Measurements from ENCODE around the gene PCSK9. TPM values are rescaled to one million over a fixed set of nuclear protein-coding genes. Genes with fewer than 3 reads are reported as not detected.

PCSK9 gene
- total and polyA plus RNA-seq, 2 experiments from 2014 or later, result 77.6 to 327 TPM

DNA sequence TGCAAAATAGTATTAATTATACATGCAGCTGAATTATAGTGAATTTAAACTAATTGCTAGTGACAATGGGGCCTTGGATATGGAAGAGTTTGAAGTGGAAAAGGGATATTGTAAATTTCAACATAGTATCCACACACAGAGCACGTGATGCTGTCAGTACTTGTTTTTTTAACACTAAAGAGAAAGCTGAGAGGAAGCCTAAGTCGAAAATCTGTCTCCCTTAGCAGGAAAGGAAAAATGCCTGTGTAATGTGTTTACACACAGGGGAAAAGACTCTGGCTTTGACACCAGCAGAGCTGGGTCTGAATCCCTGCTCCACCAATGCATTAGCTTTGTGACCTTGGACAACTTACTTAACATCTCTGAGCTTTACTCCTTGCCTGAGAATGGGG lies 42.6 kb downstream of the PCSK9 start (continued):
- TF ChIP-seq, protein P1, sequence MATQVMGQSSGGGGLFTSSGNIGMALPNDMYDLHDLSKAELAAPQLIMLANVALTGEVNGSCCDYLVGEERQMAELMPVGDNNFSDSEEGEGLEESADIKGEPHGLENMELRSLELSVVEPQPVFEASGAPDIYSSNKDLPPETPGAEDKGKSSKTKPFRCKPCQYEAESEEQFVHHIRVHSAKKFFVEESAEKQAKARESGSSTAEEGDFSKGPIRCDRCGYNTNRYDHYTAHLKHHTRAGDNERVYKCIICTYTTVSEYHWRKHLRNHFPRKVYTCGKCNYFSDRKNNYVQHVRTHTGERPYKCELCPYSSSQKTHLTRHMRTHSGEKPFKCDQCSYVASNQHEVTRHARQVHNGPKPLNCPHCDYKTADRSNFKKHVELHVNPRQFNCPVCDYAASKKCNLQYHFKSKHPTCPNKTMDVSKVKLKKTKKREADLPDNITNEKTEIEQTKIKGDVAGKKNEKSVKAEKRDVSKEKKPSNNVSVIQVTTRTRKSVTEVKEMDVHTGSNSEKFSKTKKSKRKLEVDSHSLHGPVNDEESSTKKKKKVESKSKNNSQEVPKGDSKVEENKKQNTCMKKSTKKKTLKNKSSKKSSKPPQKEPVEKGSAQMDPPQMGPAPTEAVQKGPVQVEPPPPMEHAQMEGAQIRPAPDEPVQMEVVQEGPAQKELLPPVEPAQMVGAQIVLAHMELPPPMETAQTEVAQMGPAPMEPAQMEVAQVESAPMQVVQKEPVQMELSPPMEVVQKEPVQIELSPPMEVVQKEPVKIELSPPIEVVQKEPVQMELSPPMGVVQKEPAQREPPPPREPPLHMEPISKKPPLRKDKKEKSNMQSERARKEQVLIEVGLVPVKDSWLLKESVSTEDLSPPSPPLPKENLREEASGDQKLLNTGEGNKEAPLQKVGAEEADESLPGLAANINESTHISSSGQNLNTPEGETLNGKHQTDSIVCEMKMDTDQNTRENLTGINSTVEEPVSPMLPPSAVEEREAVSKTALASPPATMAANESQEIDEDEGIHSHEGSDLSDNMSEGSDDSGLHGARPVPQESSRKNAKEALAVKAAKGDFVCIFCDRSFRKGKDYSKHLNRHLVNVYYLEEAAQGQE (IDR thresholded peaks at IDR 0.05; ENCODE audit: unreplicated experiment), result no peak
- TF ChIP-seq JUNB (IDR thresholded peaks at IDR 0.05; ENCODE audit: unreplicated experiment) (no peak), ZNF331 (CRISPR knock-in tag; IDR thresholded peaks at IDR 0.05; ENCODE audit: low read depth) (no peak), EZH2phosphoT487 (IDR thresholded peaks at IDR 0.05; ENCODE audit: unreplicated experiment) (no peak), EZH2 (IDR thresholded peaks at IDR 0.05; ENCODE audit: low read depth, unreplicated experiment) (no peak), CREB1 (CRISPR knock-in tag; IDR thresholded peaks at IDR 0.05; ENCODE audit: low read depth) (no peak), STAT1 (IDR thresholded peaks at IDR 0.05; ENCODE audit: unreplicated experiment) (no peak), POLR2AphosphoS5 (IDR thresholded peaks at IDR 0.05; ENCODE audit: low read depth) (no peak)
- TF ChIP-seq, protein P2, sequence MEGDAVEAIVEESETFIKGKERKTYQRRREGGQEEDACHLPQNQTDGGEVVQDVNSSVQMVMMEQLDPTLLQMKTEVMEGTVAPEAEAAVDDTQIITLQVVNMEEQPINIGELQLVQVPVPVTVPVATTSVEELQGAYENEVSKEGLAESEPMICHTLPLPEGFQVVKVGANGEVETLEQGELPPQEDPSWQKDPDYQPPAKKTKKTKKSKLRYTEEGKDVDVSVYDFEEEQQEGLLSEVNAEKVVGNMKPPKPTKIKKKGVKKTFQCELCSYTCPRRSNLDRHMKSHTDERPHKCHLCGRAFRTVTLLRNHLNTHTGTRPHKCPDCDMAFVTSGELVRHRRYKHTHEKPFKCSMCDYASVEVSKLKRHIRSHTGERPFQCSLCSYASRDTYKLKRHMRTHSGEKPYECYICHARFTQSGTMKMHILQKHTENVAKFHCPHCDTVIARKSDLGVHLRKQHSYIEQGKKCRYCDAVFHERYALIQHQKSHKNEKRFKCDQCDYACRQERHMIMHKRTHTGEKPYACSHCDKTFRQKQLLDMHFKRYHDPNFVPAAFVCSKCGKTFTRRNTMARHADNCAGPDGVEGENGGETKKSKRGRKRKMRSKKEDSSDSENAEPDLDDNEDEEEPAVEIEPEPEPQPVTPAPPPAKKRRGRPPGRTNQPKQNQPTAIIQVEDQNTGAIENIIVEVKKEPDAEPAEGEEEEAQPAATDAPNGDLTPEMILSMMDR (conservative IDR thresholded peaks at IDR 0.05; ENCODE audit: low read depth in 2 of 2), result no peak

DNA sequence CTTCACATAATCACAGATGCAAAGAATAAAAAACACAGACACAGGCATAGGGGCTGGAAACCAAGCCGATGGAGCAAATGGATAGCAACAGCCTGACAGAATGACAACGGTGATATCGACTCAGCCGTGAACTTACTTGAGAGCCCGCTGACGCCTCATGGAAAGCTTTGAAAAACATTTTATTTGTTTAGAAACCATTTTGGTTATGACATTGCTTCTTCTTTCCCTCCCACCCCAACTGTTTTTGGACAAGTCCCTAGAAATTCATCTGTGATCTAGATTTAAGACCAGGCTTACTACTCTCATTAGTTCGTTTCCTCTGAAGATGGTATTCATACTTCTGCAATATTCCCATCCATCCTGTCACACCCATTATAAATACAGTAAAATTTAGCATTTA lies 44.9 kb downstream of the PCSK9 start:
- DNase-seq (ENCODE audit: low spot score) (no peak), ATAC-seq (no peak)
- H3K4me3 Mint-ChIP-seq, result no peak overlapping the region
- Histone ChIP-seq H3K9me2 (ENCODE audit: insufficient read depth) (no peaks in the 10 kb centered on the region), H3K4me1 (ENCODE audit: insufficient read depth) (peaks cover 9% of the 10 kb centered on the region; the same call in 1 of the 2 replicates), H2AFZ (no peak overlapping the region), H3F3A (replicated peaks; ENCODE audit: low read depth) (peaks cover 6% of the 10 kb centered on the region; the same call in 1 of the 2 replicates), H3K27ac (ENCODE audit: low read depth) (no peak overlapping the region), H3K36me3 (ENCODE audit: insufficient read depth) (peaks cover 29% of the 10 kb centered on the region; the same call in 1 of the 2 replicates), H3K4me2 (no peak overlapping the region), H3K27me3 (ENCODE audit: insufficient read depth) (no peaks in the 10 kb centered on the region), H3K4me3 (no peak overlapping the region), H4K20me1 (replicated peaks; ENCODE audit: insufficient read depth) (no peaks in the 10 kb centered on the region), H3K79me2 (replicated peaks; ENCODE audit: insufficient read depth) (no peaks in the 10 kb centered on the region; the same call in 1 of the 2 replicates)
- peaks cover 6% of the 10 kb centered on the region for H3K4me1 Mint-ChIP-seq
- no peak for TF ChIP-seq EZH2 (IDR thresholded peaks at IDR 0.05; ENCODE audit: low read depth, unreplicated experiment)
- TF ChIP-seq CREB1 (CRISPR knock-in tag; IDR thresholded peaks at IDR 0.05; ENCODE audit: low read depth), result no peak
- TF ChIP-seq, protein P3, sequence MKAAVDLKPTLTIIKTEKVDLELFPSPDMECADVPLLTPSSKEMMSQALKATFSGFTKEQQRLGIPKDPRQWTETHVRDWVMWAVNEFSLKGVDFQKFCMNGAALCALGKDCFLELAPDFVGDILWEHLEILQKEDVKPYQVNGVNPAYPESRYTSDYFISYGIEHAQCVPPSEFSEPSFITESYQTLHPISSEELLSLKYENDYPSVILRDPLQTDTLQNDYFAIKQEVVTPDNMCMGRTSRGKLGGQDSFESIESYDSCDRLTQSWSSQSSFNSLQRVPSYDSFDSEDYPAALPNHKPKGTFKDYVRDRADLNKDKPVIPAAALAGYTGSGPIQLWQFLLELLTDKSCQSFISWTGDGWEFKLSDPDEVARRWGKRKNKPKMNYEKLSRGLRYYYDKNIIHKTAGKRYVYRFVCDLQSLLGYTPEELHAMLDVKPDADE (IDR thresholded peaks at IDR 0.05), result no peak
- TF ChIP-seq, protein P1 (IDR thresholded peaks at IDR 0.05; ENCODE audit: unreplicated experiment), result no peak
- TF ChIP-seq POLR2AphosphoS5 (IDR thresholded peaks at IDR 0.05; ENCODE audit: low read depth), result no peak
- TF ChIP-seq STAT1 (IDR thresholded peaks at IDR 0.05; ENCODE audit: unreplicated experiment), result no peak
- TF ChIP-seq NANOG (IDR thresholded peaks at IDR 0.05; ENCODE audit: borderline replicate concordance), result no peak
- no peaks in the 10 kb centered on the region for H3K27me3 Mint-ChIP-seq (ENCODE audit: insufficient read depth, low read depth, poor library complexity)
- H3K27ac Mint-ChIP-seq, result no peak overlapping the region
- no peaks in the 10 kb centered on the region for H3K9me3 Mint-ChIP-seq
- peaks cover 70% of the 10 kb centered on the region for H3K36me3 Mint-ChIP-seq (ENCODE audit: low read depth)
